GM18909 (cell line): ENCODE data around the gene RASA1.
"Not testable (repeated sequence)": the region's sequence is repeated elsewhere in the genome, so short reads cannot be mapped to it uniquely, and the experiment has no call there.

Experiments used
- ATAC-seq: cut with Tn5 transposase; IDR thresholded peaks from one replicate; pipeline ENCODE4 v1.9.1; 2021; ENCODE audit warnings: mild to moderate bottlenecking; ENCODE audit not compliant: unreplicated experiment, poor library complexity

Gene RASA1

DNA sequence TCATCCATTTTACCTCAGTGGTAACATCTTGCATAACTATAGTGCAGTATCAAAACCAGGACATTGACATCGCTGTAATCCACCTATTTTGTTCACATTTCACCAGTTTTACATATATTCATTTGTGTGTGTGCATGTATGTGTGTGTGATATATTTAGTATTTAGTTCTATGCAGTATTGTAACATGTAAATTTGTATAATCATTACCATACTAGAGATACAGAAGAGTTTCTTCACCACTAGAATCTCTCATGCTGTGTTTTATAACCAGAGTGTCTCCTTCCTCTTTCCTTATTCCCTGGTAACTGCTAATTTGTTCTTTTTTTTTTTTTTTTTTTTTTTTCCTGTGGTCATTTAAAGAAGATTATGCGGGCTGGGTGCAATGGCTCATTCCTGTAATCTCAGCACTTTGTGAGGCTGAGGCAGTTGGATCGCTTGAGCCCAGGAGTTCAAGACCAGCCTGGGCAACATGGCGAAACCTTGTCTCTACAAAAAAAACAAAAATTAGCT lies 11.0 kb downstream of the RASA1 start:
- no peak for ATAC-seq

DNA sequence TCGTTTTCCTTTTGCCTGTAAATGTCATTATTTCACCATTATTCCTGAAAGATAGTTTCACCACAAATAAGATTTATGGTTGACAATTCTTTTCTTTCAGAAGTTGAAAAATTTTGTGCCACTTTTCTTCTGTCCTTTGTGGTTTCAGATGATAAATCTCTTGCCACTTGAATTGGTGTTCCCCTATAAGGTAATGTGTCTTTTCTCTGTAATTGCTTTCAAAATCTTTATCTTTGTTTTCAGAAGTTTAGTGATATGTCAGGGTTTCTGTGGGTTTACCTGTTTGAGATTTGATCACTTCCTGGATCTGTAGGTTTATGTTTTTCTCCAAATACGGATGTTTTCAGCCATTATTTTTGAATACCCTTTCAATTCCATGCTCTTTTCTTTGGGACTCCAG lies 14.6 kb downstream of the RASA1 start:
- no peak for ATAC-seq

- not testable (repeated sequence) for ATAC-seq
These were observed 19.6 kb downstream of the RASA1 start for GRCh38 chr5:87287266-87287665.

DNA sequence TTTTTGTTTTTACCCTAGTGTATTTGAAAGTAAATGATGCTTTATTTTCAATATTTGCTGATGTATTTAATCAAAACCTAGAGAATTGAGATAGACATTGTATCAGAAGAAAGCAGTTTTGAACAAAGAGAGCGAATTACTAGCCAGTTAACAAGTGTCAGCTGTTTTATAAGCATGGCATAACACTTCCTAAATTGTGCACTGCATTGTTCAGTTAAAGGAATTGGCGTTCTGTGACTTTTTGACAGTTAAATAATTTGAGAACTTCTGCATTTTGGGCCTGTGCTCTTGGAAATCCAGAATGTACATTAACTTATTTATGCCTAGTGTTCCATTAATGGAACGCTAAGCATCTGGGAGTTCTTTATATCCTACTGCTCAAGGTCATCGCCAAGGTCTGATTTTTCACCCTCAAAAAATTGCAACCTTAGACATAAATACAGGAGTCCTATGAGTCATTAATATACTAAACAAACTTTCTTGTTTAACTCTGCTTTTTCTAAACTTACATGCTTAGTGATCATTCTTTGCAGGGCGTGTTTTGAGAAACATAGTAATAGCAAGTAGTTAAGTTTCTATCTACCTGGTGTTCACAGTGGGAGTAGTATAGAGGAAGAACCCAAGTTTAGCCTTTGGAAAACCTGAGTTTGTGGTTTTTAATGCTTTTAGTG lies 31.1 kb downstream of the RASA1 start:
- ATAC-seq: no peak

GRCh38 chr5:87300176-87300575 lies 32.5 kb downstream of the RASA1 start:
- no peak for ATAC-seq

- peak; percentile 53 for ATAC-seq
These were observed 33.1 kb downstream of the RASA1 start for GRCh38 chr5:87300744-87301143.

- no peak for ATAC-seq
These were observed 34.4 kb downstream of the RASA1 start for GRCh38 chr5:87302061-87302460.

GRCh38 chr5:87303324-87303723 lies 35.6 kb downstream of the RASA1 start:
- ATAC-seq: no peak

DNA sequence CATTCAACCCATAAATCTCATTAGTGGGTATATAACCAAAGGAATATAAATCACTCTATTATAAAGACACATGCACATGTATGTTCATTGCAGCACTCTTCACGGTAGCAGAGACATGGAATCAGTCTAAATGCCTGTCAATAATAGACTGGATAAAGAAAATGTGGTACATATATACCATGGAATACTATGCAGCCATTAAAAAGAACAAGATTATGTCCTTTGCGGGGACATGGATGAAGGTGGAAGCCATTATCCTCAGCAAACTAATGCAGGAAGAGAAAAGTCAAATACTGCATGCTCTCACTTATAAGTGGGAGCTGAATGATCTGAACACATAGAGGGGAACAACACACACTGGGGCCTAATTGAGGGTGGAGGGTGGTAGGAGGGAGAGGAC lies 38.4 kb downstream of the RASA1 start:
- not testable (repeated sequence) for ATAC-seq

DNA sequence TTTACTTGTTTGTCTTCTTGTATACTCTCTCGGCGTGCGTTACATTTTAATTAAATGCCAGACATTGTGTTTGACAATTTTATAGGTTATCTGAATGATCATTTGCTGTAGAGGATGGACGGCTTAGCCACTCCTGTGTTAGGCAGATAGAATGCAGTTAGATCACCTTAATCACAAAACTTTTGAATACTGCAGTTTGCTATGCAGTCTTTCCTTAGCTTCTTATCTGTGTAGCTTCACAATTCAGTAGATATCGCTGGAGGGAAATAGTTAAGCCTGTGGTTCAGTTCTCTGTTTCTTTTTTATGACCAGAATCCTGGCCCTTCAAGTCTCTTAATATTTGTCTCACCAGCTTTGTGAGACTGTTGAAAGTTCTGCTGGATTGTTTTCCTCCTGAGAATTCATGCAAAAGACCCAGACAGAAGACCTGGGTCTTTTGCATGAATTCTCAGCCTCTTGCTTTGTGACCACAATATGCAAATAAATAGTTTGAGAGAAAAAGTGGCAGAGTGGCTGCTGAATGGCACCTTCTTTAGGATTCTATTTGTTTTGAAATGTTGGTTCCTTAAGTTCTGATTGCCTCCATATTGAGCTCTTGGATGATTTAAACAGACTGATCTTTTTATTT lies 40.2 kb downstream of the RASA1 start:
- peak; percentile 96 for ATAC-seq

- ATAC-seq: no peak
These were observed 44.0 kb downstream of the RASA1 start for GRCh38 chr5:87311405-87312279.

GRCh38 chr5:87313216-87313615 lies 45.5 kb downstream of the RASA1 start:
- no peak for ATAC-seq

GRCh38 chr5:87319469-87319868 lies 51.8 kb downstream of the RASA1 start:
- ATAC-seq: no peak

- no peak for ATAC-seq
These were observed 53.9 kb downstream of the RASA1 start for GRCh38 chr5:87321605-87322004.

- no peak for ATAC-seq
These were observed 54.7 kb downstream of the RASA1 start for GRCh38 chr5:87322381-87322780.

- no peak for ATAC-seq
These were observed 60.3 kb downstream of the RASA1 start for GRCh38 chr5:87327998-87328397.

- ATAC-seq: no peak
These were observed 61.4 kb downstream of the RASA1 start for GRCh38 chr5:87329114-87329513.

GRCh38 chr5:87339986-87340385 lies 72.3 kb downstream of the RASA1 start:
- no peak for ATAC-seq

DNA sequence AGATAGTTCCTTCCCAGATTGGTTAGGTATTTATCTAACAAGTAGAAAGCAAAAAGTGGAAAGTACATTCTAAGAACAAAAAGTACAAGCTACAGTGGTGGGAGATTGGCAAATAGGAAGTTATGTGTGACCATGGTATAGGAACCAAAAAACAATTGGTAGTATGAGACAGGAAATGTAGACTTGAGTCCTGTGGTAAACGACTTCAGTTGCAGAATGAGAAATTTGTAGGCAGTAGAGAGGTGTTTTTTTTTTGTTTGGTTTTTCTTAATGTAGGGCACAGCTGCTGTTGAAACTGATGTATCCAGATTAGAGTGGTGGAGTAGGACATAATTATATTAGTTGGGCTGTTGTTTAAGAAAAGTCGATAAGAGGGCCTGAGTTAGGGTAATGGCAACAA lies 73.0 kb downstream of the RASA1 start:
- ATAC-seq: peak; percentile 100

- peak; percentile 59 for ATAC-seq
These were observed 79.6 kb downstream of the RASA1 start for GRCh38 chr5:87347272-87347671.

DNA sequence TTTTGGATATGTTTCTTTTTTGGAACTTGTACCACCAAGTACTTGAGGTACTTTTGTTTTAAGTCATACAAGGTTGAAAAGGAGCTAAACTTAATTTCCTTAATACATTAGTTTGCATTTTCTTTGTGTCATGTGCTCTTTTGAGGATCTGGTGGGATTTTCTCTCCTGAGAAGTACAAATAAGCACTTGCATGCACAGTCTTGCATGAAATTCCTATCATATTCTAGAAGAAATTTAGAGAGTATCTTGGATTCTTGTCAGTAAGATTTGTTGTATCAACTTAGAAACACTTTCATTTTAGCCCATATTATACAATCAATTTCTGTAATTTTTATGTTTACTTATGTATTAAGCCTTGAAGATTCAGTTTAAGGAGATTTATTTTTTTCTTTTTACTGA lies 80.2 kb downstream of the RASA1 start:
- ATAC-seq: no peak
